ENCODE results near the gene ZBTB38. TPM values are rescaled to one million over a fixed set of nuclear protein-coding genes. Genes with fewer than 3 reads are reported as not detected.

The ZBTB38 gene
- total and polyA plus RNA-seq, 2 donors from 2014 or later: 8.6 to 113 TPM

DNA sequence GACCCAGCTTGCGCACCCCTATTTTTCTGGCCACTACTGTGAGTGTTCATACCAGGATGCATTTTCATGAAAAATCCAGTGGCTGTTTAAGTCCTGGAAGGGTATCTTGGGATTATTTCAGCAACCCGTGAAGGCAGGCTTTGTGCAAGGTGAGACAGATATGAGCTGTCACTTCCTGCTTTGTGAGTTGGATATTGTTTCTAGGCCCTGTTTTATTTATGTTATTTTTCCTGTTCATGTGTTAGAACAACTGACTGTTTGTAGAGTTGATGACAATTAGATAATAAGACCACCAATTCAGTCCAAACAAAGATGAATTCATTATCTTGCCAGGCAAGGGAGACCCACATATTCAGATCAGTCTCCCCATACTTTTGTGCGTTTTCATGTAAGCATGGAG lies 42.5 kb downstream of the ZBTB38 start:
- Histone ChIP-seq H3K9ac (ENCODE audit: low read length in 3 of 3) (peak overlapping the region in 1 of 3 donors; percentile 17), H3K27me3 (ENCODE audit: control insufficient read depth, insufficient read depth, low read length) (no peaks in the 10 kb centered on the region), H3K27ac (ENCODE audit: low read depth in 2 of 2, low read length in 2 of 2) (peak overlapping the region; percentile 57 to 93), H3K4me3 (ENCODE audit: low read length in 3 of 3) (no peak overlapping the region), H3K9me3 (ENCODE audit: control insufficient read depth in 2 of 3, insufficient read depth in 1 of 3, low read length in 3 of 3) (no peaks in the 10 kb centered on the region), H3K36me3 (ENCODE audit: control insufficient read depth in 2 of 3, insufficient read depth in 3 of 3, low read length in 3 of 3) (peaks cover 4 to 34% (median 20%) of the 10 kb centered on the region in 3 donors), H3K4me1 (ENCODE audit: control insufficient read depth in 2 of 3, insufficient read depth in 2 of 3, low read depth in 1 of 3, low read length in 3 of 3) (peaks cover 0 to 43% (median 41%) of the 10 kb centered on the region in 3 donors)
- no peak for TF ChIP-seq CTCF (IDR thresholded peaks at IDR 0.05; ENCODE audit: borderline replicate concordance, extremely low read depth, insufficient read depth)
- DNase-seq (no peak), FAIRE-seq (no peak)
- intact Hi-C loops (cut with DNase I): no loop called here

GRCh38 chr3:141411251-141411771 lies 43.0 kb downstream of the ZBTB38 start:
- Histone ChIP-seq H3K27me3 (ENCODE audit: control insufficient read depth, insufficient read depth, low read length) (no peaks in the 10 kb centered on the region), H3K9me3 (ENCODE audit: control insufficient read depth in 2 of 3, insufficient read depth in 1 of 3, low read length in 3 of 3) (no peaks in the 10 kb centered on the region), H3K4me3 (ENCODE audit: low read length in 3 of 3) (peak overlapping the region in 2 of 3 donors; percentile 11 to 36), H3K27ac (ENCODE audit: low read depth in 2 of 2, low read length in 2 of 2) (peak overlapping the region; percentile 57 to 93), H3K36me3 (ENCODE audit: control insufficient read depth in 2 of 3, insufficient read depth in 3 of 3, low read length in 3 of 3) (peaks cover 4 to 30% (median 16%) of the 10 kb centered on the region in 3 donors), H3K9ac (ENCODE audit: low read length in 3 of 3) (no peak overlapping the region), H3K4me1 (ENCODE audit: control insufficient read depth in 2 of 3, insufficient read depth in 2 of 3, low read depth in 1 of 3, low read length in 3 of 3) (peaks cover 0 to 48% (median 43%) of the 10 kb centered on the region in 3 donors)
- FAIRE-seq (no peak), DNase-seq (no peak)
- intact Hi-C loops (cut with DNase I): no loop called here
- no peak for TF ChIP-seq CTCF (IDR thresholded peaks at IDR 0.05; ENCODE audit: borderline replicate concordance, extremely low read depth, insufficient read depth)

DNA sequence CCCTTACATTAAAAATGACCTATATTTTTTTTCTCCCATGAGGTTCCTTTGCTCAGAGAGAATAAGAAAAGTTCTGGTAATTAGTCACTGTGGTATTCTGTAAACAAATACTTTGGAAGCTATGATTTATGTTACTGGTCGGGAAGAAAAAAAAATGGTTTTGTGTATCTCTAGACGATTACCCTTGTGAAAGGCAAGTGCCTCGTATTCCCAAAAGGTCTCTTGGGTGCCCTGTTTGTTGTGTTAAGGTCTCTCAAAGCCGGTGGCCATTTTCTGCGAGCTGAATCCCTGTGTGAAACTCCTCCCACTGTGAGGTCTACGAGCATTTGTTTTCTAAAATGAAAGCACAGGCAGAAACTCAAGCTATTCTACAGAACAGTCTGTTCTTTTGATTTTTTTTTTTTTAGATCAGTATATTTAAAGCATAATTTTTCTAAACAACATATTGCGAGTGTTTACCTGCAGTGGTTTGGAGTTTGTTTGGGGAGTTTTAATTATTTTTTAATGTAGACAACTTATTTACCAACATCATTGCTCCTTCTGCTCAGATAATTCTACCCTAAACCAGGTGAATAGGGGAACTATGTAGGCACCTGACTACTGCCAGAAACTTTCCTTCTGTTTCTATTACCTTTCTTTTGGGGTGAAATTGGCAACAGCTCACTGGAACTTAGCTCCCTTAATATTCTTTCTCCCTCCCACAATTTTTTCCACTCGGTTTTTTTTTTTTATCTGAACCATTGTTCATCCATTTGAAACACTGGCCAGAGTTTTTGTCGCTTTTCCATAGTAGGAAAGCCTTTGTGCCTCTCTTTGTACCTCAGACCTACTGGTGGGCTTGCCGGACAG lies 44.0 kb downstream of the ZBTB38 start:
- FAIRE-seq: peak; percentile 50
- TF ChIP-seq CTCF (IDR thresholded peaks at IDR 0.05; ENCODE audit: borderline replicate concordance, extremely low read depth, insufficient read depth): no peak
- intact Hi-C loops (cut with DNase I): no loop called here
- peak overlapping the region; percentile 8 to 57 (median 21) for H3K9ac ChIP-seq (ENCODE audit: low read length in 3 of 3)
- H3K27ac ChIP-seq (ENCODE audit: low read depth in 2 of 2, low read length in 2 of 2): peak overlapping the region; percentile 57 to 93
- peak in 3 of 5 donors; percentile 55 to 92 (median 87) for DNase-seq
- H3K9me3 ChIP-seq (ENCODE audit: control insufficient read depth in 2 of 3, insufficient read depth in 1 of 3, low read length in 3 of 3): no peaks in the 10 kb centered on the region
- peaks cover 0 to 48% (median 48%) of the 10 kb centered on the region in 3 donors for H3K4me1 ChIP-seq (ENCODE audit: control insufficient read depth in 2 of 3, insufficient read depth in 2 of 3, low read depth in 1 of 3, low read length in 3 of 3)
- H3K4me3 ChIP-seq (ENCODE audit: low read length in 3 of 3): peak overlapping the region; percentile 32 to 48 (median 36)
- H3K27me3 ChIP-seq (ENCODE audit: control insufficient read depth, insufficient read depth, low read length): no peaks in the 10 kb centered on the region
- peaks cover 6 to 24% (median 17%) of the 10 kb centered on the region in 3 donors for H3K36me3 ChIP-seq (ENCODE audit: control insufficient read depth in 2 of 3, insufficient read depth in 3 of 3, low read length in 3 of 3)
